IPS DF 6.9 (cell line): ENCODE results near the gene SMIM24.
"Not testable (repeated sequence)": the region's sequence is repeated elsewhere in the genome, so short reads cannot be mapped to it uniquely, and the experiment has no call there.

Experiments
- DNase-seq: peaks from one replicate; pipeline ENCODE4 v3.0.0-alpha.2; 2013; ENCODE audit warnings: low read depth, low spot score
- H3K27ac ChIP-seq: one replicate; pipeline ENCODE4 v1.5.1; 2013; ENCODE audit warnings: low read length, control low read depth
- H3K27me3 ChIP-seq: 2 replicates; pipeline ENCODE4 v1.6.1; 2013; ENCODE audit warnings: mild to moderate bottlenecking, low read length; ENCODE audit not compliant: control insufficient read depth, insufficient read depth
- H3K36me3 ChIP-seq: 2 replicates; pipeline ENCODE4 v1.6.1; 2013; ENCODE audit warnings: low read length; ENCODE audit not compliant: control insufficient read depth, insufficient read depth
- H3K4me1 ChIP-seq: 2 replicates; pipeline ENCODE4 v1.6.1; 2013; ENCODE audit warnings: low read length; ENCODE audit not compliant: control insufficient read depth, insufficient read depth
- H3K4me3 ChIP-seq: 2 replicates; pipeline ENCODE4 v1.5.1; 2013; ENCODE audit warnings: mild to moderate bottlenecking, low read length
- H3K9me3 ChIP-seq: 2 replicates; pipeline ENCODE4 v1.6.1; 2013; ENCODE audit warnings: low read length, inconsistent platforms; ENCODE audit not compliant: control insufficient read depth, insufficient read depth
- WGBS: extraction: QIAGEN DNeasy Blood & Tissue Kit; methylation state at CpG from one replicate; pipeline ENCODE4 v1.1.7; 2013; ENCODE audit warnings: mixed read lengths, missing lambda C conversion rate; ENCODE audit not compliant: insufficient read length, insufficient coverage; 5-methylcytosine and 5-hydroxymethylcytosine counted together

The SMIM24 gene

GRCh38 chr19:3430366-3430680, 50.0 kb downstream of the SMIM24 start:
- DNase-seq, H3K27ac ChIP-seq, H3K36me3 ChIP-seq, H3K27me3 ChIP-seq, H3K4me1 ChIP-seq, H3K9me3 ChIP-seq, H3K4me3 ChIP-seq: not testable (repeated sequence)
- WGBS = no CpG with 5 or more reads among the region's 5 CpGs

GRCh38 chr19:3426433-3426832, 53.9 kb downstream of the SMIM24 start:
- Histone ChIP-seq H3K4me3 (no peak overlapping the region), H3K27me3 (no peaks in the 10 kb centered on the region), H3K9me3 (no peaks in the 10 kb centered on the region), H3K4me1 (0 out of 2 replicates have a peak, but pooled peaks cover 2% of the 10 kb centered on the region), H3K36me3 (no peaks in the 10 kb centered on the region), H3K27ac (no peak overlapping the region)
- WGBS = no CpG with 5 or more reads among the region's 9 CpGs
- DNase-seq = no peak
